Calu3 (cell line): ENCODE results near the gene BRICD5. TPM values are rescaled to one million over a fixed set of nuclear protein-coding genes. Genes with fewer than 3 reads are reported as not detected.

Experiments
- BruUV-seq: library from RNA; stranded (reverse); fragments of 400-500 nt; replicated peaks from 2 replicates; lab custom pipeline; 2021; lab: Mats Ljungman, UMichigan
- CTCF ChIA-PET: fragments of 300-600 bp; sonication (Branson Sonifier 250); formaldehyde crosslinking; loops from one replicate; lab custom pipeline; 2022; ENCODE audit warnings: antibody characterized with exemption; lab: Charles Lee
- DNase-seq: peaks from one replicate; pipeline ENCODE4 v3.0.0; 2022
- H3K27ac Mint-ChIP-seq: one replicate; pipeline ENCODE4 v1.8.0; 2022; ENCODE audit warnings: mixed read lengths; ENCODE audit not compliant: unreplicated experiment
- H3K27me3 Mint-ChIP-seq: one replicate; pipeline ENCODE4 v1.8.0; 2022; ENCODE audit warnings: mixed read lengths; ENCODE audit not compliant: unreplicated experiment
- H3K36me3 Mint-ChIP-seq: one replicate; pipeline ENCODE4 v1.8.0; 2022; ENCODE audit warnings: mild to moderate bottlenecking, moderate library complexity, mixed read lengths; ENCODE audit not compliant: insufficient read depth, unreplicated experiment
- H3K4me1 Mint-ChIP-seq: one replicate; pipeline ENCODE4 v1.8.0; 2022; ENCODE audit warnings: mild to moderate bottlenecking, low read depth, mixed read lengths; ENCODE audit not compliant: unreplicated experiment
- H3K4me3 Mint-ChIP-seq: one replicate; pipeline ENCODE4 v1.8.0; 2022; ENCODE audit warnings: mild to moderate bottlenecking, low read depth, moderate library complexity, mixed read lengths; ENCODE audit not compliant: unreplicated experiment
- H3K9me3 Mint-ChIP-seq: one replicate; pipeline ENCODE4 v1.8.0; 2022; ENCODE audit warnings: low read depth, mixed read lengths; ENCODE audit not compliant: unreplicated experiment
- CTCF ChIP-seq: fragments of 200-600 bp; IDR thresholded peaks from one replicate; pipeline ENCODE4 v1.8.0; 2022; ENCODE audit warnings: antibody characterized with exemption; ENCODE audit not compliant: unreplicated experiment
- intact Hi-C: fragments of 100-400 bp; cut with micrococcal nuclease; formaldehyde crosslinking; loops from one replicate; pipeline ENCODE4 v1.10.0; 2022; ENCODE audit not compliant: unreplicated experiment
- total RNA-seq: library from RNA; stranded (reverse); gene quantifications from 2 replicates; pipeline ENCODE4 v1.2.3, GENCODE V29; 2022

Gene BRICD5
- total RNA-seq, 1 experiment from 2014 or later, result 17.3 TPM

GRCh38 chr16:2179107-2179501 is 31.6 kb downstream of the BRICD5 start:
- BruUV-seq, result no TSS peak
- H3K9me3 Mint-ChIP-seq, result no peaks in the 10 kb centered on the region
- H3K27ac Mint-ChIP-seq, result no peak overlapping the region
- TF ChIP-seq CTCF, result no peak
- H3K4me3 Mint-ChIP-seq, result no peak overlapping the region
- peaks cover 73% of the 10 kb centered on the region for H3K36me3 Mint-ChIP-seq
- DNase-seq, result no peak
- CTCF ChIA-PET, result no interaction called here
- peaks cover 1% of the 10 kb centered on the region for H3K4me1 Mint-ChIP-seq
- peaks cover 4% of the 10 kb centered on the region for H3K27me3 Mint-ChIP-seq
- intact Hi-C loops, result no loop called here

GRCh38 chr16:2178321-2179106 is 32.1 kb downstream of the BRICD5 start:
- H3K9me3 Mint-ChIP-seq, result no peaks in the 10 kb centered on the region
- intact Hi-C loops, result no loop called here
- no peaks in the 10 kb centered on the region for H3K4me1 Mint-ChIP-seq
- H3K27me3 Mint-ChIP-seq, result no peaks in the 10 kb centered on the region
- no peak for DNase-seq
- peaks cover 75% of the 10 kb centered on the region for H3K36me3 Mint-ChIP-seq
- BruUV-seq, result no TSS peak
- no peak for TF ChIP-seq CTCF
- CTCF ChIA-PET, result no interaction called here
- no peak overlapping the region for H3K4me3 Mint-ChIP-seq
- H3K27ac Mint-ChIP-seq, result no peak overlapping the region

- CTCF ChIA-PET, result interaction anchor here (0.9 kb wide), 1 partner anchor 14 kb away, joined by 3 read pairs; no protein-coding TSS in a partner anchor
- H3K9me3 Mint-ChIP-seq, result no peaks in the 10 kb centered on the region
- intact Hi-C loops, result no loop called here
- no peak overlapping the region for H3K4me3 Mint-ChIP-seq
- H3K27me3 Mint-ChIP-seq, result no peaks in the 10 kb centered on the region
- no peak overlapping the region for H3K27ac Mint-ChIP-seq
- BruUV-seq, result TSS peak; percentile 87
- H3K36me3 Mint-ChIP-seq, result peaks cover 74% of the 10 kb centered on the region
- H3K4me1 Mint-ChIP-seq, result no peaks in the 10 kb centered on the region
- no peak for DNase-seq
- no peak for TF ChIP-seq CTCF
Measured at GRCh38 chr16:2177561-2177960, 33.1 kb downstream of the BRICD5 start.

GRCh38 chr16:2177101-2177500 is 33.6 kb downstream of the BRICD5 start:
- Mint-ChIP-seq H3K36me3 (peaks cover 69% of the 10 kb centered on the region), H3K9me3 (no peaks in the 10 kb centered on the region), H3K27ac (no peak overlapping the region), H3K27me3 (no peaks in the 10 kb centered on the region), H3K4me3 (no peak overlapping the region), H3K4me1 (no peaks in the 10 kb centered on the region)
- no peak for TF ChIP-seq CTCF
- CTCF ChIA-PET, result interaction anchor here (0.7 to 0.9 kb wide), 2 partner anchors 14 to 1080 kb away, joined by 3 to 6 read pairs; no protein-coding TSS in a partner anchor
- no TSS peak for BruUV-seq
- intact Hi-C loops, result no loop called here
- no peak for DNase-seq
